NCI-H2107 (cell line): ENCODE data around the gene SEMA3A.
"Not testable (repeated sequence)": the region's sequence is repeated elsewhere in the genome, so short reads cannot be mapped to it uniquely, and the experiment has no call there.

Experiments used
- DNase-seq: peaks from one replicate; lab custom pipeline; 2025; lab: John Stamatoyannopoulos, UW

Gene SEMA3A

GRCh38 chr7:84108787-84109186 lies 85.8 kb downstream of the SEMA3A start:
- DNase-seq: no peak

- no peak for DNase-seq
Observed at GRCh38 chr7:84108119-84108518, 86.5 kb downstream of the SEMA3A start.

GRCh38 chr7:84107259-84107658 lies 87.3 kb downstream of the SEMA3A start:
- no peak for DNase-seq

- DNase-seq: no peak
Observed at GRCh38 chr7:84106291-84106690, 88.3 kb downstream of the SEMA3A start.

GRCh38 chr7:84105586-84105985 lies 89.0 kb downstream of the SEMA3A start:
- DNase-seq: no peak

GRCh38 chr7:84104826-84105225 lies 89.8 kb downstream of the SEMA3A start:
- DNase-seq: no peak

GRCh38 chr7:84102213-84102612 lies 92.4 kb downstream of the SEMA3A start:
- no peak for DNase-seq

GRCh38 chr7:84100866-84101265 lies 93.7 kb downstream of the SEMA3A start:
- DNase-seq: no peak

- DNase-seq: no peak
Observed at GRCh38 chr7:84095971-84096370, 98.6 kb downstream of the SEMA3A start.

- DNase-seq: no peak
Observed at GRCh38 chr7:84092207-84092606, 102.4 kb downstream of the SEMA3A start.

GRCh38 chr7:84091318-84091717 lies 103.3 kb downstream of the SEMA3A start:
- no peak for DNase-seq

- DNase-seq: no peak
Observed at GRCh38 chr7:84088802-84089201, 105.8 kb downstream of the SEMA3A start.

GRCh38 chr7:84085998-84086397 lies 108.6 kb downstream of the SEMA3A start:
- DNase-seq: no peak

- DNase-seq: no peak
Observed at GRCh38 chr7:84085147-84085546, 109.4 kb downstream of the SEMA3A start.

GRCh38 chr7:84083846-84084245 lies 110.7 kb downstream of the SEMA3A start:
- no peak for DNase-seq

- no peak for DNase-seq
Observed at GRCh38 chr7:84081973-84082522, 112.5 kb downstream of the SEMA3A start.

GRCh38 chr7:84077336-84077735 lies 117.3 kb downstream of the SEMA3A start:
- no peak for DNase-seq

- no peak for DNase-seq
Observed at GRCh38 chr7:84076219-84076618, 118.4 kb downstream of the SEMA3A start.

GRCh38 chr7:84073186-84073875 lies 121.3 kb downstream of the SEMA3A start:
- DNase-seq: no peak

GRCh38 chr7:84070770-84071169 lies 123.8 kb downstream of the SEMA3A start:
- no peak for DNase-seq

- DNase-seq: no peak
Observed at GRCh38 chr7:84069999-84070500, 124.5 kb downstream of the SEMA3A start.

GRCh38 chr7:84069033-84069432 lies 125.6 kb downstream of the SEMA3A start:
- no peak for DNase-seq

GRCh38 chr7:84062489-84062901 lies 132.1 kb downstream of the SEMA3A start:
- not testable (repeated sequence) for DNase-seq

GRCh38 chr7:84060760-84061261 lies 133.8 kb downstream of the SEMA3A start:
- no peak for DNase-seq
